SKM-1 treated with dmso at 0.1 percent for 144 hours (cell line): Measurements from ENCODE around the gene TRAP1.
"Not testable (repeated sequence)": the region's sequence is repeated elsewhere in the genome, so short reads cannot be mapped to it uniquely, and the experiment has no call there.

Experiments used
- DNase-seq: peaks from one replicate; lab custom pipeline; 2025; ENCODE audit not compliant: unreplicated experiment; lab: John Stamatoyannopoulos, UW

Gene TRAP1

GRCh38 chr16:3714378-3714777, 2.9 kb downstream of the TRAP1 start:
- DNase-seq, result not testable (repeated sequence)

- no peak for DNase-seq
These were observed 3.6 kb downstream of the TRAP1 start for GRCh38 chr16:3713587-3714242.

- DNase-seq, result no peak
These were observed 4.4 kb downstream of the TRAP1 start for GRCh38 chr16:3712861-3713372.

- DNase-seq, result no peak
These were observed 10.9 kb downstream of the TRAP1 start for GRCh38 chr16:3706253-3707012.

GRCh38 chr16:3702082-3702481, 15.2 kb downstream of the TRAP1 start:
- no peak for DNase-seq

- no peak for DNase-seq
These were observed 15.8 kb downstream of the TRAP1 start for GRCh38 chr16:3701531-3701930.

- no peak for DNase-seq
These were observed 18.4 kb downstream of the TRAP1 start for GRCh38 chr16:3698941-3699340.

GRCh38 chr16:3696425-3697218, 20.7 kb downstream of the TRAP1 start:
- DNase-seq, result no peak

GRCh38 chr16:3695610-3696369, 21.5 kb downstream of the TRAP1 start:
- no peak for DNase-seq

- DNase-seq, result no peak
These were observed 23.3 kb downstream of the TRAP1 start for GRCh38 chr16:3694051-3694450.

GRCh38 chr16:3691761-3692160, 25.6 kb downstream of the TRAP1 start:
- no peak for DNase-seq

- no peak for DNase-seq
These were observed 26.2 kb downstream of the TRAP1 start for GRCh38 chr16:3690980-3691720.

- DNase-seq, result peak; percentile 48
These were observed 26.8 kb downstream of the TRAP1 start for GRCh38 chr16:3690470-3690928.

- no peak for DNase-seq
These were observed 27.6 kb downstream of the TRAP1 start for GRCh38 chr16:3689731-3690130.

- DNase-seq, result no peak
These were observed 29.5 kb downstream of the TRAP1 start for GRCh38 chr16:3687792-3688191.

- no peak for DNase-seq
These were observed 30.3 kb downstream of the TRAP1 start for GRCh38 chr16:3687021-3687420.

GRCh38 chr16:3681206-3681605, 36.1 kb downstream of the TRAP1 start:
- DNase-seq, result no peak

GRCh38 chr16:3677994-3678393, 39.3 kb downstream of the TRAP1 start:
- DNase-seq, result no peak

GRCh38 chr16:3675601-3676130, 41.7 kb downstream of the TRAP1 start:
- no peak for DNase-seq
